GM12801 (cell line): ENCODE measurements around the gene TLNRD1.

ENCODE experiments used
- CTCF ChIP-seq: IDR thresholded peaks from one replicate; pipeline ENCODE4 v1.5.1; 2011; ENCODE audit warnings: control low read depth; ENCODE audit not compliant: insufficient read length; ENCODE audit errors: extremely low read depth

The TLNRD1 gene

GRCh38 chr15:80958818-80959495, 41.8 kb upstream of the TLNRD1 start:
- no peak for TF ChIP-seq CTCF

- no peak for TF ChIP-seq CTCF
Measured at GRCh38 chr15:80966431-80967197, 34.1 kb upstream of the TLNRD1 start.

- no peak for TF ChIP-seq CTCF
Measured at GRCh38 chr15:80967451-80967850, 33.3 kb upstream of the TLNRD1 start.

- no peak for TF ChIP-seq CTCF
Measured at GRCh38 chr15:80967991-80968510, 32.7 kb upstream of the TLNRD1 start.

- TF ChIP-seq CTCF, result no peak
Measured at GRCh38 chr15:80969316-80969715, 31.4 kb upstream of the TLNRD1 start.

- TF ChIP-seq CTCF, result no peak
Measured at GRCh38 chr15:80970018-80970657, 30.6 kb upstream of the TLNRD1 start.

- no peak for TF ChIP-seq CTCF
Measured at GRCh38 chr15:80970658-80971057, 30.1 kb upstream of the TLNRD1 start.
